GM12878 (cell line): ENCODE data around the gene ZNF548. TPM values are rescaled to one million over a fixed set of nuclear protein-coding genes. Genes with fewer than 3 reads are reported as not detected.

Experiments
- ATF7 ChIP-seq: fragments of 450-650 bp; IDR thresholded peaks from 2 replicates; pipeline ENCODE4 v1.6.1; 2016; ENCODE audit warnings: low read depth, mild to moderate bottlenecking
- BHLHE40 ChIP-seq, 2 experiments: fragments of 450-650 bp in 1 of 2; IDR thresholded peaks; 2 replicates each; pipeline ENCODE4 v1.6.1; 2011 to 2017; ENCODE audit warnings: low read depth in 2 of 2, borderline replicate concordance in 1 of 2, improper control_type of control experiment in 1 of 2, low read length in 1 of 2, mild to moderate bottlenecking in 1 of 2
- CHD1 ChIP-seq: IDR thresholded peaks from 2 replicates; pipeline ENCODE4 v1.6.1; 2012; ENCODE audit warnings: low read depth, low read length, improper control_type of control experiment
- CHD2 ChIP-seq: IDR thresholded peaks from 2 replicates; pipeline ENCODE4 v1.6.1; 2011; ENCODE audit warnings: low read depth, low read length, improper control_type of control experiment, borderline replicate concordance
- FOS ChIP-seq: IDR thresholded peaks from 3 replicates; pipeline ENCODE4 v1.6.1; 2011; ENCODE audit warnings: borderline replicate concordance; ENCODE audit not compliant: insufficient read length; ENCODE audit errors: extremely low read depth
- HDAC6 ChIP-seq: fragments of 200-600 bp; sonication (generic); IDR thresholded peaks from one replicate; pipeline ENCODE4 v1.8.0; 2017; ENCODE audit warnings: antibody characterized with exemption; ENCODE audit not compliant: unreplicated experiment
- HDGF ChIP-seq: fragments of 450-650 bp; IDR thresholded peaks from 2 replicates; pipeline ENCODE4 v1.6.1; 2016; ENCODE audit warnings: antibody characterized with exemption
- LARP7 ChIP-seq: fragments of 450-650 bp; IDR thresholded peaks from 2 replicates; pipeline ENCODE4 v1.6.1; 2017; ENCODE audit warnings: mild to moderate bottlenecking
- MEF2B ChIP-seq: fragments of 450-650 bp; IDR thresholded peaks from 2 replicates; pipeline ENCODE4 v1.6.1; 2018; ENCODE audit warnings: mild to moderate bottlenecking, moderate library complexity; ENCODE audit not compliant: partially characterized antibody, poor library complexity, severe bottlenecking
- PBX3 ChIP-seq: IDR thresholded peaks from 2 replicates; pipeline ENCODE4 v1.6.1; 2011; ENCODE audit warnings: mild to moderate bottlenecking, low read depth, low read length, moderate library complexity; ENCODE audit not compliant: insufficient replicate concordance
- POLR2AphosphoS2 ChIP-seq: IDR thresholded peaks from 2 replicates; pipeline ENCODE4 v1.6.1; 2011; ENCODE audit warnings: low read depth, mild to moderate bottlenecking, low read length, improper control_type of control experiment, moderate library complexity
- POLR2AphosphoS5 ChIP-seq: IDR thresholded peaks from 2 replicates; pipeline ENCODE4 v1.6.1; 2011; ENCODE audit warnings: mild to moderate bottlenecking, low read length, inconsistent platforms
- SMAD1 ChIP-seq: fragments of 450-650 bp; IDR thresholded peaks from 2 replicates; pipeline ENCODE4 v1.6.1; 2018; ENCODE audit warnings: mild to moderate bottlenecking, low read depth; ENCODE audit not compliant: partially characterized antibody
- SP1 ChIP-seq: IDR thresholded peaks from one replicate; pipeline ENCODE4 v1.6.1; 2011; ENCODE audit warnings: low read depth, low read length
- SREBF2 ChIP-seq: IDR thresholded peaks from 2 replicates; pipeline ENCODE4 v1.6.1; 2012; ENCODE audit warnings: mild to moderate bottlenecking, low read length
- TBL1XR1 ChIP-seq: IDR thresholded peaks from 2 replicates; pipeline ENCODE4 v1.6.1; 2012; ENCODE audit warnings: low read depth, low read length, improper control_type of control experiment
- USF2 ChIP-seq: IDR thresholded peaks from 2 replicates; pipeline ENCODE4 v1.6.1; 2011; ENCODE audit warnings: low read depth, low read length, improper control_type of control experiment, borderline replicate concordance
- ZBED1 ChIP-seq: IDR thresholded peaks from 2 replicates; pipeline ENCODE4 v1.6.1; 2016; ENCODE audit warnings: borderline replicate concordance
- ZSCAN29 ChIP-seq: fragments of 450-650 bp; IDR thresholded peaks from 2 replicates; pipeline ENCODE4 v1.6.1; 2017; ENCODE audit warnings: mild to moderate bottlenecking, moderate library complexity
- polyA plus RNA-seq, 11 experiments: library from polyadenylated mRNA; depleted of rRNA in 4 of 11; unstranded in 6 of 11; stranded (reverse) in 5 of 11; fragments of >200 nt; fragmentation: Nextera tagmentation in 4 of 11; fragmentation: Illumina TruSeq in 1 of 11; extraction: Ambion mirVana in 4 of 11; extraction: Trizol in 1 of 11; gene quantifications; 1 replicate in 1 of 11; 2 replicates in 10 of 11; pipeline versions ENCODE4 v1.2.1 to v1.2.3, GENCODE V29; 2011 to 2016; ENCODE audit warnings: inconsistent platforms in 2 of 11, missing spikeins in 2 of 11, low read depth in 1 of 11
- total RNA-seq, 4 experiments: library from RNA; depleted of rRNA in 3 of 4; stranded (reverse); fragments of >200 nt in 3 of 4; fragmentation: Illumina TruSeq in 1 of 4; extraction: Trizol in 1 of 4; gene quantifications; 2 replicates each; pipeline versions ENCODE4 v1.2.1 to v1.2.3, GENCODE V29; 2013 to 2021
- TF ChIP-seq, protein P1 (sequence below): fragments of 450-650 bp; conservative IDR thresholded peaks from 2 replicates; pipeline ENCODE4 v1.6.1; 2017; ENCODE audit warnings: mild to moderate bottlenecking, moderate library complexity
- TF ChIP-seq, protein P2 (sequence below): fragments of 150-350 bp; IDR thresholded peaks from 2 replicates; pipeline ENCODE4 v1.6.1; 2014; ENCODE audit warnings: mild to moderate bottlenecking, low read depth, low read length
- TF ChIP-seq, protein P3 (sequence below): IDR thresholded peaks from 2 replicates; pipeline ENCODE4 v1.6.1; 2012; ENCODE audit warnings: low read depth, low read length, improper control_type of control experiment

Gene ZNF548
- total and polyA plus RNA-seq, 10 of the 15 experiments (the other 5 are each of a cell fraction or from before 2014, with no cell fraction given): 3.9 to 44.8 (median 16.5) TPM

- TF ChIP-seq, protein P1, sequence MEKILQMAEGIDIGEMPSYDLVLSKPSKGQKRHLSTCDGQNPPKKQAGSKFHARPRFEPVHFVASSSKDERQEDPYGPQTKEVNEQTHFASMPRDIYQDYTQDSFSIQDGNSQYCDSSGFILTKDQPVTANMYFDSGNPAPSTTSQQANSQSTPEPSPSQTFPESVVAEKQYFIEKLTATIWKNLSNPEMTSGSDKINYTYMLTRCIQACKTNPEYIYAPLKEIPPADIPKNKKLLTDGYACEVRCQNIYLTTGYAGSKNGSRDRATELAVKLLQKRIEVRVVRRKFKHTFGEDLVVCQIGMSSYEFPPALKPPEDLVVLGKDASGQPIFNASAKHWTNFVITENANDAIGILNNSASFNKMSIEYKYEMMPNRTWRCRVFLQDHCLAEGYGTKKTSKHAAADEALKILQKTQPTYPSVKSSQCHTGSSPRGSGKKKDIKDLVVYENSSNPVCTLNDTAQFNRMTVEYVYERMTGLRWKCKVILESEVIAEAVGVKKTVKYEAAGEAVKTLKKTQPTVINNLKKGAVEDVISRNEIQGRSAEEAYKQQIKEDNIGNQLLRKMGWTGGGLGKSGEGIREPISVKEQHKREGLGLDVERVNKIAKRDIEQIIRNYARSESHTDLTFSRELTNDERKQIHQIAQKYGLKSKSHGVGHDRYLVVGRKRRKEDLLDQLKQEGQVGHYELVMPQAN: peak; percentile 64
- TF ChIP-seq HDGF: no peak
- no peak for TF ChIP-seq CHD1
- TF ChIP-seq, protein P2, sequence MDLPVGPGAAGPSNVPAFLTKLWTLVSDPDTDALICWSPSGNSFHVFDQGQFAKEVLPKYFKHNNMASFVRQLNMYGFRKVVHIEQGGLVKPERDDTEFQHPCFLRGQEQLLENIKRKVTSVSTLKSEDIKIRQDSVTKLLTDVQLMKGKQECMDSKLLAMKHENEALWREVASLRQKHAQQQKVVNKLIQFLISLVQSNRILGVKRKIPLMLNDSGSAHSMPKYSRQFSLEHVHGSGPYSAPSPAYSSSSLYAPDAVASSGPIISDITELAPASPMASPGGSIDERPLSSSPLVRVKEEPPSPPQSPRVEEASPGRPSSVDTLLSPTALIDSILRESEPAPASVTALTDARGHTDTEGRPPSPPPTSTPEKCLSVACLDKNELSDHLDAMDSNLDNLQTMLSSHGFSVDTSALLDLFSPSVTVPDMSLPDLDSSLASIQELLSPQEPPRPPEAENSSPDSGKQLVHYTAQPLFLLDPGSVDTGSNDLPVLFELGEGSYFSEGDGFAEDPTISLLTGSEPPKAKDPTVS: no peak
- peak; percentile 28; the same call in 1 of the 2 replicates for TF ChIP-seq USF2
- peak; percentile 94 for TF ChIP-seq CHD2
- TF ChIP-seq POLR2AphosphoS5: peak; percentile 84
- peak; percentile 72; the same call in 1 of the 2 replicates for TF ChIP-seq TBL1XR1
- peak; percentile 7 to 90; a peak in 3 of 4 replicates for TF ChIP-seq BHLHE40 (IDR thresholded peaks at IDR 0.05; ENCODE audit: borderline replicate concordance in 1 of 2, low read depth in 2 of 2, low read length in 1 of 2)
- peak; percentile 54; the same call in 1 of the 2 replicates for TF ChIP-seq LARP7
- TF ChIP-seq MEF2B: no peak
- no peak for TF ChIP-seq ZBED1
- TF ChIP-seq HDAC6: no peak
- TF ChIP-seq SREBF2: 0 out of 2 replicates have a peak, but pooled peaks have one; percentile 14
- TF ChIP-seq PBX3: peak; percentile 95
- TF ChIP-seq SMAD1: no peak
- peak; percentile 87 for TF ChIP-seq SP1
- TF ChIP-seq ZSCAN29: no peak
- 0 out of 2 replicates have a peak, but pooled peaks have one; percentile 16 for TF ChIP-seq ATF7
- TF ChIP-seq POLR2AphosphoS2: peak; percentile 74; the same call in 1 of the 2 replicates
- TF ChIP-seq, protein P3, sequence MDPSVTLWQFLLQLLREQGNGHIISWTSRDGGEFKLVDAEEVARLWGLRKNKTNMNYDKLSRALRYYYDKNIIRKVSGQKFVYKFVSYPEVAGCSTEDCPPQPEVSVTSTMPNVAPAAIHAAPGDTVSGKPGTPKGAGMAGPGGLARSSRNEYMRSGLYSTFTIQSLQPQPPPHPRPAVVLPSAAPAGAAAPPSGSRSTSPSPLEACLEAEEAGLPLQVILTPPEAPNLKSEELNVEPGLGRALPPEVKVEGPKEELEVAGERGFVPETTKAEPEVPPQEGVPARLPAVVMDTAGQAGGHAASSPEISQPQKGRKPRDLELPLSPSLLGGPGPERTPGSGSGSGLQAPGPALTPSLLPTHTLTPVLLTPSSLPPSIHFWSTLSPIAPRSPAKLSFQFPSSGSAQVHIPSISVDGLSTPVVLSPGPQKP: peak; percentile 53; the same call in 1 of the 2 replicates
- peak; percentile 2 for TF ChIP-seq FOS
Measured at GRCh38 chr19:57410877-57411671, 21.4 kb downstream of the ZNF548 start, which contains the start of gene ZNF17 (continued).
